Ovary (tissue), 9 donors: ENCODE measurements around the gene XPO6. TPM values are rescaled to one million over a fixed set of nuclear protein-coding genes. Genes with fewer than 3 reads are reported as not detected.

Experiments
- DNase-seq, 5 donors: peaks; one replicate each; pipeline ENCODE4 v3.0.0-alpha.2; 2019 to 2020
- H3K27ac ChIP-seq, 2 donors: fragments of 200-600 bp; one replicate each; pipeline versions ENCODE4 v1.5.1 to v1.8.0; 2019 to 2022
- H3K27me3 ChIP-seq: fragments of 200-600 bp; one replicate; pipeline ENCODE4 v1.8.0; 2022
- H3K36me3 ChIP-seq: fragments of 200-600 bp; sonication (generic); one replicate; pipeline ENCODE4 v1.5.1; 2019
- H3K4me1 ChIP-seq: one replicate; pipeline ENCODE4 v1.8.1; 2013; ENCODE audit warnings: mild to moderate bottlenecking, moderate library complexity; ENCODE audit not compliant: insufficient read depth
- H3K4me3 ChIP-seq: fragments of 200-600 bp; sonication (generic); one replicate; pipeline ENCODE4 v1.5.1; 2017
- H3K9me3 ChIP-seq, 2 donors: fragments of 200-600 bp in 1 of 2; sonication (generic) in 1 of 2; one replicate each; pipeline versions ENCODE4 v1.5.1 to v1.8.1; 2013 to 2019; ENCODE audit warnings: mild to moderate bottlenecking in 1 of 2, moderate library complexity in 1 of 2
- CTCF ChIP-seq, 3 donors: fragments of 450-650 bp in 2 of 3; fragments of 200-600 bp in 1 of 3; IDR thresholded peaks; one replicate each; pipeline versions ENCODE4 v1.5.1 to v1.8.0; 2016 to 2022; ENCODE audit warnings: antibody characterized with exemption in 3 of 3, mild to moderate bottlenecking in 1 of 3
- EP300 ChIP-seq: sonication (generic); formaldehyde crosslinking; IDR thresholded peaks from one replicate; pipeline ENCODE4 v1.6.1; 2017; ENCODE audit warnings: antibody characterized with exemption
- POLR2A ChIP-seq: fragments of 450-650 bp; IDR thresholded peaks from one replicate; pipeline ENCODE4 v1.6.1; 2017; ENCODE audit warnings: antibody characterized with exemption, mild to moderate bottlenecking, moderate library complexity
- WGBS, 3 donors: extraction: QIAGEN DNeasy Blood & Tissue Kit in 1 of 3; methylation state at CpG; one replicate each; pipeline versions ENCODE4 v1.1.5 to v1.1.7; 2013 to 2017; 5-methylcytosine and 5-hydroxymethylcytosine counted together
- intact Hi-C, 4 donors: fragments of 100-400 bp; cut with DNase I; formaldehyde crosslinking; loops; one replicate each; pipeline versions ENCODE4 v1.11.0 to v1.15.1; 2022 to 2023
- polyA plus RNA-seq, 2 donors: library from polyadenylated mRNA; stranded (reverse); fragments of 200-250 nt in 1 of 2; fragments of 350-450 nt in 1 of 2; fragmentation: Illumina TruSeq in 1 of 2; extraction: RNeasy Lipid Tissue Mini Kit (QIAGEN cat#74804) in 1 of 2; gene quantifications; one replicate each; pipeline ENCODE4 v1.2.3, GENCODE V29; 2013 to 2014
- total RNA-seq, 7 donors: library from RNA; depleted of rRNA in 2 of 7; stranded (reverse); fragments of >200 nt in 2 of 7; fragmentation: NEBNext Ultra II Directional in 3 of 7; extraction: Animal tissue kit (Norgen Biotek cat#: 25700) in 3 of 7; gene quantifications; one replicate each; pipeline versions ENCODE4 v1.1.0 to v1.2.4, GENCODE V29; 2016 to 2023
- donor health status: DM: no; HTN: no; CAD: no; lungs with moderate emphysema.
- donor health status: DM: no; HTN: no; CAD: no.
- donor health status: Bipolar disorder and iron deficiency.
- donor health status: DM: yes; HTN: yes; CAD: no.
- donor health status: DM: no; HTN: no; CAD: no.
- donor health status: DM: yes; HTN: yes; CAD: no.

Gene XPO6
- total and polyA plus RNA-seq, 9 donors: 30.3 to 98.2 (median 65.0) TPM

DNA sequence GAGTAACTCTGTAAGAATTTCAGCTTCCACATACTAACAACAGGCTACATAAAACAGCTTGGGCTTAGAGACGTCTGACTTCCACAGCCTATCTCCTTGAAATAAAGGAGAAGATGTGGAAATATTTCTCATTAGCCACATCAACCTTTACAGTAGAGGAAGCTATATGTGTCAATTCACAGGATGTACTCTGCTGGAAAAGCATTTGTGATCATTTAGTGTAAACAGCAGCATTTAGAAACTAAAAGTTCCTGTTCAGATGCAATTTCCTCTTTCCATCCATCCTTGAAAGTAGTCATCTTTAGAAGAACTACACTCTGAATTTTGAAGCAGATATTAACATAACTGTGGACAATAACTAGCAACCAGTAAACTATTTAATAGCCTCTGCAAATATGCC, 46.2 kb downstream of the XPO6 start:
- no peak for DNase-seq
- Histone ChIP-seq H3K36me3 (no peaks in the 10 kb centered on the region), H3K27ac (no peak overlapping the region), H3K9me3 (no peaks in the 10 kb centered on the region), H3K4me1 (peaks cover 5% of the 10 kb centered on the region), H3K4me3 (no peak overlapping the region), H3K27me3 (no peaks in the 10 kb centered on the region)
- intact Hi-C loops: no loop called here
- TF ChIP-seq EP300: no peak
- no peak for TF ChIP-seq CTCF (IDR thresholded peaks at IDR 0.05)
- no peak for TF ChIP-seq POLR2A
- 38 to 76% (median 75%) methylated on average over 1 of the region's 1 CpG for WGBS, 3 donors

GRCh38 chr16:28164140-28164539, 47.6 kb downstream of the XPO6 start:
- WGBS, 3 donors: 10 to 21% (median 18%) methylated on average over 2 of the region's 2 CpGs
- intact Hi-C loops: no loop called here
- Histone ChIP-seq H3K4me3 (no peak overlapping the region), H3K4me1 (peaks cover 5% of the 10 kb centered on the region), H3K27ac (peak overlapping the region; percentile 11 to 64), H3K9me3 (no peaks in the 10 kb centered on the region), H3K27me3 (no peaks in the 10 kb centered on the region), H3K36me3 (no peaks in the 10 kb centered on the region)
- TF ChIP-seq EP300 (no peak), CTCF (IDR thresholded peaks at IDR 0.05) (no peak)
- no peak for DNase-seq

GRCh38 chr16:28163699-28164098, 48.1 kb downstream of the XPO6 start:
- Histone ChIP-seq H3K36me3 (no peaks in the 10 kb centered on the region), H3K4me1 (peaks cover 5% of the 10 kb centered on the region), H3K9me3 (no peaks in the 10 kb centered on the region), H3K27me3 (no peaks in the 10 kb centered on the region), H3K27ac (peak overlapping the region; percentile 11 to 64), H3K4me3 (no peak overlapping the region)
- intact Hi-C loops: no loop called here
- no peak for TF ChIP-seq EP300
- no peak for TF ChIP-seq POLR2A
- TF ChIP-seq CTCF (IDR thresholded peaks at IDR 0.05): no peak
- WGBS, 3 donors: 27 to 40% (median 32%) methylated on average over 4 of the region's 4 CpGs
- no peak for DNase-seq

- H3K27ac ChIP-seq: no peak overlapping the region
- H3K9me3 ChIP-seq: no peaks in the 10 kb centered on the region
- no peak overlapping the region for H3K4me3 ChIP-seq
- no peaks in the 10 kb centered on the region for H3K27me3 ChIP-seq
- no peaks in the 10 kb centered on the region for H3K36me3 ChIP-seq
- no peak for TF ChIP-seq EP300
- TF ChIP-seq CTCF (IDR thresholded peaks at IDR 0.05): no peak
- DNase-seq: no peak
- intact Hi-C loops: no loop called here
- 90 to 99% (median 92%) methylated on average over 6 of the region's 6 CpGs for WGBS, 3 donors
- H3K4me1 ChIP-seq: peaks cover 8% of the 10 kb centered on the region
Observed at GRCh38 chr16:28162326-28162877, 49.4 kb downstream of the XPO6 start.
